Stomach (tissue), 4 donors: ENCODE data around the gene SCARB1.

Experiments used
- EP300 ChIP-seq: sonication (generic); formaldehyde crosslinking; IDR thresholded peaks from one replicate; pipeline ENCODE4 v1.6.1; 2017; ENCODE audit warnings: antibody characterized with exemption
- POLR2A ChIP-seq, 4 donors: fragments of 450-650 bp; IDR thresholded peaks; one replicate each; pipeline ENCODE4 v1.6.1; 2016; ENCODE audit warnings: antibody characterized with exemption in 4 of 4, control low read depth in 2 of 4, mild to moderate bottlenecking in 1 of 4, moderate library complexity in 1 of 4
- POLR2AphosphoS5 ChIP-seq, 3 donors: sonication (generic); formaldehyde crosslinking; IDR thresholded peaks; one replicate each; pipeline ENCODE4 v1.6.1; 2016; ENCODE audit warnings: antibody characterized with exemption in 3 of 3
- TF ChIP-seq, protein P1 (sequence below), 7 experiments: fragments of 450-650 bp in 4 of 7; fragments of 200-600 bp in 3 of 7; sonication (generic) in 3 of 7; IDR thresholded peaks; one replicate each; pipeline ENCODE4 v1.5.1; 2016 to 2019; ENCODE audit warnings: antibody characterized with exemption in 7 of 7, control low read depth in 2 of 7, mild to moderate bottlenecking in 1 of 7

DNA sequence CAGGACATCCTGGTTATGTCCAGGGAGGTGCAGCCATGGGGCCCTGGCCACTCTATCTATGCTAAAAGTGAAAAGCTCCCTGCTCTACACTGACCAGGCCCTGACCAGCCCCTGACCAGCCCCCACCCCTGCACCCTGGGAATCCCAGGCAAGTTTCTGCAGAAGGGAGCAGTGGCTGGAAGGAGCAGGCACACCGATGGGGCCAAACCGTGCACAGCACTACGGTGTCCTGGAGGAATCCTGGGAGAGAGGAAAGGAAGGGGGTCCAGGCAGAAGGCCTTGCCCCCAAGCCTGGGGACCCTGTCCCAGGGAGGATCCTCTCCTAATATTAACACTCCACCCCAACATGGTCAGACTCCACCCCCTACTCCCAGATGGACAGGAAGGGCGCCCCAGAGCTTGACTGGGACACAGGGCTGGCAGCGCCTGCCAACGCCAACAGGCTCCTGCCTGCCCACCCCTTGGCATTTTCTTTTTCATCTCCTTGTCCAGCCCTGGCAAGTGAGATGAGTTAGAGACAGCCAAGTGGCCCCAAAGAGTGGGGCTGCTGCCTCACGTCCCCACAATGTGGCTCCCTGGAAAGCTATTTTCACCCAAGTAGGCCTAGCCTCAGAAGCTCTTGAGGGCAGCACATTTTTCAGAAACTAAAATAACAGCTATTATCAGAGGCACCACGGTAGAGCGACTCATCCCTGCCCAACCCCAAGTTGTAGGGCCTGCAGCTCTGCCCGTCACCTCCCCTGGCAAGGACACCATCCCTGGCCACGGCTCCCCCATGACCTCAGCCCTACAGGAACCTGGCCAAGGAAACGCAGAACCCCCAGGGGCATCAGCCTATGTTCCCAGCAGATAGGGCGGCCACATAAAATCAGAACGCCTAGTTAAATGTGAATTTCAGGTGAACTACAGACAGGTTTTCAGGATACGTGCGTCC, 82.6 kb downstream of the SCARB1 start:
- TF ChIP-seq, protein P1, sequence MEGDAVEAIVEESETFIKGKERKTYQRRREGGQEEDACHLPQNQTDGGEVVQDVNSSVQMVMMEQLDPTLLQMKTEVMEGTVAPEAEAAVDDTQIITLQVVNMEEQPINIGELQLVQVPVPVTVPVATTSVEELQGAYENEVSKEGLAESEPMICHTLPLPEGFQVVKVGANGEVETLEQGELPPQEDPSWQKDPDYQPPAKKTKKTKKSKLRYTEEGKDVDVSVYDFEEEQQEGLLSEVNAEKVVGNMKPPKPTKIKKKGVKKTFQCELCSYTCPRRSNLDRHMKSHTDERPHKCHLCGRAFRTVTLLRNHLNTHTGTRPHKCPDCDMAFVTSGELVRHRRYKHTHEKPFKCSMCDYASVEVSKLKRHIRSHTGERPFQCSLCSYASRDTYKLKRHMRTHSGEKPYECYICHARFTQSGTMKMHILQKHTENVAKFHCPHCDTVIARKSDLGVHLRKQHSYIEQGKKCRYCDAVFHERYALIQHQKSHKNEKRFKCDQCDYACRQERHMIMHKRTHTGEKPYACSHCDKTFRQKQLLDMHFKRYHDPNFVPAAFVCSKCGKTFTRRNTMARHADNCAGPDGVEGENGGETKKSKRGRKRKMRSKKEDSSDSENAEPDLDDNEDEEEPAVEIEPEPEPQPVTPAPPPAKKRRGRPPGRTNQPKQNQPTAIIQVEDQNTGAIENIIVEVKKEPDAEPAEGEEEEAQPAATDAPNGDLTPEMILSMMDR (IDR thresholded peaks at IDR 0.05): no peak
- no peak for TF ChIP-seq POLR2A (IDR thresholded peaks at IDR 0.05)
- no peak for TF ChIP-seq EP300
- no peak for TF ChIP-seq POLR2AphosphoS5 (IDR thresholded peaks at IDR 0.05)
